ENCODE results near the gene FRMD4A.

DNA sequence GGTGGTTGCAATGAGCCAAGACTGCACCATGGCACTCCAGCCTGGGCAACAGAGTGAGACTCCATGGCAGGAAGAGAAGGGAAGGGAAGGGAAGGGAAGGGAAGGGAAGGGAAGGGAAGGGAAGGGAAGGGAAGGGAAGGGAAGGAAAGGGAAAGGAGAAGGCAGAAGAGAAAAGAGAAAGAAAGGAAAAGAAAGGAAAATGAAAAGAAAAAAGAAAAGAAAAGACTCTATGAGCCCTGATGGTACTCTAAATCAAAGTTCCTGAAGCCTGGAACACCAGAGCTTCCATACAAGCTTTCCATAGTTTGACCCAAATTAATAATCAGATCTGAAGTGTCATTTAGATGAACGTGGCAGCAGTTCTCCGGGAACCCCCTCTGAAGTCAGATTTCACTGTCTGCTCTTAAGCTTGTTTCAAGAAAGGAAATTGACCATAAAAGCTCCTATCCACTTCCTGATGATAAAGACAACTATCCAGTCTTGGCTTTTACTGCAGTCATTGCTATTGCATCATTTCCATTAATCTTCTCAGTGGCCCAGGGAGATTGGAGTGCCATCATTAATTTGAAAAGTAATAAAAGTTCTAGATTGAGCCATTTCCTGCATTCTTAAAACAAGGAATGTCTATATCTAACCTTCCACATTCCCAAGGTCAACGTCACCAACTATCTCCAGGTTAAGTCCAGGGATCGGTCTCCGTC is 44.2 kb upstream of the FRMD4A start:
- no peak for TF ChIP-seq CTCF (conservative IDR thresholded peaks at IDR 0.05; ENCODE audit: low read depth, low read length)
- TF ChIP-seq SMC3 (IDR thresholded peaks at IDR 0.05; ENCODE audit: low read depth, low read length): no peak
- TF ChIP-seq POLR2A (IDR thresholded peaks at IDR 0.05; ENCODE audit: low read depth, low read length): no peak
- no peak for TF ChIP-seq FOS (IDR thresholded peaks at IDR 0.05; ENCODE audit: low read depth, low read length)
- TF ChIP-seq, protein P1, sequence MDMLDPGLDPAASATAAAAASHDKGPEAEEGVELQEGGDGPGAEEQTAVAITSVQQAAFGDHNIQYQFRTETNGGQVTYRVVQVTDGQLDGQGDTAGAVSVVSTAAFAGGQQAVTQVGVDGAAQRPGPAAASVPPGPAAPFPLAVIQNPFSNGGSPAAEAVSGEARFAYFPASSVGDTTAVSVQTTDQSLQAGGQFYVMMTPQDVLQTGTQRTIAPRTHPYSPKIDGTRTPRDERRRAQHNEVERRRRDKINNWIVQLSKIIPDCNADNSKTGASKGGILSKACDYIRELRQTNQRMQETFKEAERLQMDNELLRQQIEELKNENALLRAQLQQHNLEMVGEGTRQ (IDR thresholded peaks at IDR 0.05; ENCODE audit: low read depth, low read length): no peak
- TF ChIP-seq MXI1 (IDR thresholded peaks at IDR 0.05; ENCODE audit: borderline replicate concordance, low read depth, low read length): no peak
- no peak for TF ChIP-seq BHLHE40 (IDR thresholded peaks at IDR 0.05; ENCODE audit: low read depth, low read length)
- no peak for TF ChIP-seq ELK1 (IDR thresholded peaks at IDR 0.05; ENCODE audit: borderline replicate concordance, low read depth, low read length)

Measured in IMR-90 (cell line).